BE2C (cell line): ENCODE results near the gene S100A16. TPM values are rescaled to one million over a fixed set of nuclear protein-coding genes. Genes with fewer than 3 reads are reported as not detected.

Experiments used
- DNase-seq: peaks from one replicate; pipeline ENCODE4 v3.0.0-alpha.2; 2020
- H3K27me3 ChIP-seq: fragments of 250-450 bp; sonication (Bioruptor Pico); 2 replicates; pipeline ENCODE4 v1.5.1; 2020; ENCODE audit warnings: mild to moderate bottlenecking
- H3K36me3 ChIP-seq: fragments of 250-450 bp; sonication (Bioruptor Pico); 2 replicates; pipeline ENCODE4 v1.5.1; 2020; ENCODE audit warnings: mild to moderate bottlenecking
- H3K4me1 ChIP-seq: fragments of 250-450 bp; sonication (Bioruptor Pico); 2 replicates; pipeline ENCODE4 v1.5.1; 2020
- H3K4me3 ChIP-seq: 2 replicates; pipeline ENCODE4 v1.5.1; 2011; ENCODE audit warnings: low read depth, low read length
- H3K9me3 ChIP-seq: fragments of 250-450 bp; sonication (Bioruptor Pico); 2 replicates; pipeline ENCODE4 v1.5.1; 2020
- CTCF ChIP-seq: IDR thresholded peaks from 2 replicates; pipeline ENCODE4 v1.5.1; 2012; ENCODE audit warnings: mild to moderate bottlenecking, low read depth, low read length
- polyA plus RNA-seq: library from polyadenylated mRNA; unstranded; fragments of >200 nt; gene quantifications from one replicate; pipeline ENCODE4 v1.2.1, GENCODE V29; 2012; ENCODE audit warnings: low read depth, missing spikeins; ENCODE audit not compliant: insufficient read length, insufficient read depth

Gene S100A16
- 8.3 TPM for polyA plus RNA-seq

DNA sequence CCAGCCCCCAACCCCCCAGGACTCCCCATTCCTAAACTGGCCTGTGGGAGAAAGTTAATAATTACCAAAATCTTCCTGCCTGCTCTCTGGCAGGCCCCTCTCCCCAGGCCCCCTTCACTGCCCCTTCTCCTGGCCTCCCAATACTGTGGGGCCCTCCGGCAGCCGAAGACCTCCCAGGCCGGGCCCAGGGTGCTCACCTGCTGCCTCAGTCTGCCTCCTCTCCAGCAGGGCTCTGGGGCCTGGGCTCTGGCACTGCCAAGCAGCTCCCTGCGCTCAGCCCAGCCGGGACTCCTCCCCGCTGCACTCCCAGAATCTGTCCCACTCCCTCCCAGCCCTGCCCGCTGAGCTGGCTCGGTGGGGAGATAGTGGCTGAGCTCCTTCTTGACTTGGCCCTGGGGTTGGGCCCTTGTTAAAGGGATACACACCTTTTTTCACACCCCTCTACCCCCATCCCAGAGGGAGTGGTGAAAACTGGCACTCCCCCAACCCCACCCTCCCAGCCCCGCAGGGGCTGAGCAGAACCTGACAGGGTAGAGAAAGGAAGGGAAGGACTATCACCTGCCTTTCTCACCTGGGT, at the start of gene S100A16:
Gene S100A16, minus strand, starts transcription at position 383 of the 577 bp plus-strand sequence. CDS start 4,986 bp downstream, outside the sequence.
- H3K4me1 ChIP-seq: peaks cover 19% of the 10 kb centered on the region
- no peaks in the 10 kb centered on the region for H3K9me3 ChIP-seq
- no peak within 1 kb of the TSS for H3K4me3 ChIP-seq
- DNase-seq: no peak
- TF ChIP-seq CTCF: no peak
- H3K36me3 ChIP-seq: no peaks in the 10 kb centered on the region
- H3K27me3 ChIP-seq: no peaks in the 10 kb centered on the region

DNA sequence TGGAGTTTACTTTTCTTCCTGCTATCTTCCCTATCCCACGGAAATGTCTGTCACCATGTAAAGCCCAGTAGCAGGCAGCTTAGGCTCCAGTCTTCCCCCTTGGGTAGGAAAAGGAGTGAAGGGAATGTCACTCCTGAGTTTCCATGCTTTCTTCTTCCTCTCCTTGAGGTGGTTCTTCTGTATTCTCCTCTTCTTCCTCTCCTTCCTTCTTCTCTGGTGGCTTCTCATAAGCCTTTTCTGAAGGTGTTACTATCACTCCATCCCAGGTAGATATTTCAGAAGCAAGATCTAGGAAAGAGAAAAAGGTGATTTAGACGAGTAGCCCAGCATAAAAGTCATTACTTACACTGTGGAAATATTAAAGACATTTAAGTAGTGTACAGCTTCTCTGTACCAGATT, 49.3 kb upstream of the S100A16 start:
- Histone ChIP-seq H3K9me3 (no peaks in the 10 kb centered on the region), H3K36me3 (peaks cover 65% of the 10 kb centered on the region), H3K27me3 (no peaks in the 10 kb centered on the region), H3K4me3 (no peak overlapping the region), H3K4me1 (no peaks in the 10 kb centered on the region; the same call in 1 of the 2 replicates)
- no peak for DNase-seq
- TF ChIP-seq CTCF: no peak

DNA sequence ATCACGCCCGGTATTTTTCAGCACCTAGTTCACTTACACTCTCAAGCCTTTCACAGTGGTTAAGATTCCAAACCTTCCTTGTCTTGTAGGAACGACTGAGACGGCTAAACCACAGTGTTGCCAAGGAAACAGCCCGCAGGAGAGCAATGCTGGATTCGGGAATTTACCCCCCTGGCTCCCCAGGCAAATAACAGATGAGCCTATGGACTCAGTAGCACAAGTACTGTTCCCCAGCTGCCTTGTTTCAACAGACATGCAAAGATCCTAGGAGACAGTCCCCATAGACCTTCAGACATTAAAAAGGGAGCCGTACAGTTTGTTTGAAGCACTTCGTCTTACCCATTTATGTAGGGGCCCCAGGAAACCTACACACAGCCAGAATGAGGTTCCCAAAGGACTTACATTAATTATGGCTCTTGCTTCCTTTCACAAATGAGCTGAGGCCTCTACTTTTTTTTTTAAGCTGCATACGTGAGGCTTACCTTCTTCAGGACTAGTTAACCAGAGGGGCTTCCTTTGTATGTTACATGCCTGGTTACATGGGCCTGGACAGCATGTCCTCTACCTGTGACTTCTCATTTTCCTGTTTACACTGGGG, 48.3 kb upstream of the S100A16 start:
- no peaks in the 10 kb centered on the region; the same call in 1 of the 2 replicates for H3K4me1 ChIP-seq
- H3K27me3 ChIP-seq: no peaks in the 10 kb centered on the region
- no peak for TF ChIP-seq CTCF
- H3K36me3 ChIP-seq: peaks cover 54% of the 10 kb centered on the region
- H3K4me3 ChIP-seq: no peak overlapping the region
- no peaks in the 10 kb centered on the region for H3K9me3 ChIP-seq
- no peak for DNase-seq

- no peaks in the 10 kb centered on the region for H3K27me3 ChIP-seq
- H3K4me3 ChIP-seq: peak overlapping the region; percentile 87
- no peaks in the 10 kb centered on the region; the same call in 1 of the 2 replicates for H3K4me1 ChIP-seq
Observed at GRCh38 chr1:153659656-153660055, 46.7 kb upstream of the S100A16 start.

GRCh38 chr1:153659175-153659534, 46.2 kb upstream of the S100A16 start:
- H3K4me3 ChIP-seq: peak overlapping the region; percentile 87
- H3K4me1 ChIP-seq: no peaks in the 10 kb centered on the region; the same call in 1 of the 2 replicates
- DNase-seq: no peak
- H3K36me3 ChIP-seq: peaks cover 33% of the 10 kb centered on the region
- H3K9me3 ChIP-seq: no peaks in the 10 kb centered on the region
- TF ChIP-seq CTCF: no peak
- H3K27me3 ChIP-seq: no peaks in the 10 kb centered on the region

More at GRCh38 chr1:153659656-153660055, 46.7 kb upstream of the S100A16 start:
- no peak for TF ChIP-seq CTCF
- H3K9me3 ChIP-seq: no peaks in the 10 kb centered on the region
- no peak for DNase-seq
- peaks cover 38% of the 10 kb centered on the region for H3K36me3 ChIP-seq

- TF ChIP-seq CTCF: peak; percentile 31
- peaks cover 29% of the 10 kb centered on the region for H3K36me3 ChIP-seq
Observed at GRCh38 chr1:153658400-153659174, 45.6 kb upstream of the S100A16 start, which contains the start of gene SNAPIN. TSS of gene SNAPIN (plus strand) at chr1:153658703. CDS start at chr1:153658744, 41 bp downstream.

More at GRCh38 chr1:153658400-153659174, 45.6 kb upstream of the S100A16 start, which contains the start of gene SNAPIN:
- peak; percentile 94 for DNase-seq
- Histone ChIP-seq H3K9me3 (no peaks in the 10 kb centered on the region), H3K4me3 (peak within 1 kb of the TSS; percentile 87), H3K4me1 (no peaks in the 10 kb centered on the region; the same call in 1 of the 2 replicates), H3K27me3 (no peaks in the 10 kb centered on the region)
